Measurements from ENCODE around the gene MVB12B. TPM values are rescaled to one million over a fixed set of nuclear protein-coding genes. Genes with fewer than 3 reads are reported as not detected.

The MVB12B gene
- total RNA-seq, 6 experiments from 2014 or later: 7.2 to 16.2 (median 9.1) TPM

DNA sequence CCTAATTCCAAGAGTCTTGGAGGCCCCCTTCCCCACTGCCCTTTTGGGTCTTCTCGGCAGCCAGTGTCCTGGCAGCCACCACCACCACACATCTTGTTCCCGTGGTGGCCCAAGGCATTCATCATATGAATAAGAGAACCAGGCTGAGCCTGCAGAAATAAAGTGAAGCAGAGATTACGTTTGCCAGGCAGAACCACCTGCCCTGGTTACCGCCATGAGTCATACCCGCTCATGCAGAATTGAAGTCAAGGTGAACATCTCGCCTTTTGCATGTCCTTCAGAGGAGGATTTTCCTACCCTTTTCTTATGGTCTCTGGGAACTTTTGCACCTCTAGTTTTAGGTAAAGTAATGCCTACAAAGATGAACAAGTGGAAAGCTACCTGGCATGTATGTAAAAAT lies 167.6 kb downstream of the MVB12B start:
- Histone ChIP-seq H3K4me3 (no peak overlapping the region), H3K27ac (no peak overlapping the region), H3K4me1 (peaks cover 0 to under 1% (median 0%) of the 10 kb centered on the region in 4 donors), H3K36me3 (no peaks in the 10 kb centered on the region), H3K9me3 (no peaks in the 10 kb centered on the region), H3K27me3 (no peaks in the 10 kb centered on the region)
- intact Hi-C loops (cut with DNase I): loop anchor here in 1 of 2 donors (10.0 kb wide), 1 partner anchor 179 kb away; no protein-coding TSS in a partner anchor
- ATAC-seq (no peak), DNase-seq (no peak)
- 86% methylated on average over 6 of the region's 6 CpGs for WGBS (ENCODE audit: insufficient coverage, low coverage, low lambda C conversion rate, missing lambda C conversion rate)
- TF ChIP-seq, protein P1, sequence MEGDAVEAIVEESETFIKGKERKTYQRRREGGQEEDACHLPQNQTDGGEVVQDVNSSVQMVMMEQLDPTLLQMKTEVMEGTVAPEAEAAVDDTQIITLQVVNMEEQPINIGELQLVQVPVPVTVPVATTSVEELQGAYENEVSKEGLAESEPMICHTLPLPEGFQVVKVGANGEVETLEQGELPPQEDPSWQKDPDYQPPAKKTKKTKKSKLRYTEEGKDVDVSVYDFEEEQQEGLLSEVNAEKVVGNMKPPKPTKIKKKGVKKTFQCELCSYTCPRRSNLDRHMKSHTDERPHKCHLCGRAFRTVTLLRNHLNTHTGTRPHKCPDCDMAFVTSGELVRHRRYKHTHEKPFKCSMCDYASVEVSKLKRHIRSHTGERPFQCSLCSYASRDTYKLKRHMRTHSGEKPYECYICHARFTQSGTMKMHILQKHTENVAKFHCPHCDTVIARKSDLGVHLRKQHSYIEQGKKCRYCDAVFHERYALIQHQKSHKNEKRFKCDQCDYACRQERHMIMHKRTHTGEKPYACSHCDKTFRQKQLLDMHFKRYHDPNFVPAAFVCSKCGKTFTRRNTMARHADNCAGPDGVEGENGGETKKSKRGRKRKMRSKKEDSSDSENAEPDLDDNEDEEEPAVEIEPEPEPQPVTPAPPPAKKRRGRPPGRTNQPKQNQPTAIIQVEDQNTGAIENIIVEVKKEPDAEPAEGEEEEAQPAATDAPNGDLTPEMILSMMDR (IDR thresholded peaks at IDR 0.05): no peak
- TF ChIP-seq POLR2A (IDR thresholded peaks at IDR 0.05): no peak

DNA sequence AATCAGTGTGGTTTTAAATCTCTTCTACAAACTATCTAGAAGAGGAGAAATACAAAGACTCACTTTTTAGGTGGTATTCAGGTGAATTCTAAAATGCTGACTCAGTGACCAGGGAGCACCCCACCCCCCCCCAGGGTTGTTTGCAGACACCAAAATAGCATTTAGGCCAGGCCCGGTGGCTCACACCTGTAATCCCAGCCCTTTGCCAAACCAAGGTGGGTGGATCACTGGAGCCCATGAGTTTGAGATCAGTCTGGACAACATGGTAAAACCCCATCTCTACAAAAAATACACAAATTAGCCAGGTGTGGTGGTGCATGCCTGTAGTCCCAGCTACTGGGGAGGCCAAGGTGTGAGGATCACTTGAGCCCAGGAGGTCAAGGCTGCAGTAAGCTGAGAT lies 168.1 kb downstream of the MVB12B start:
- DNase-seq: no peak
- intact Hi-C loops (cut with DNase I): loop anchor here in 1 of 2 donors (5.0 to 10.0 kb wide), 2 partner anchors 63 to 180 kb away; no protein-coding TSS in a partner anchor
- no CpG with 5 or more reads among the region's 1 CpG for WGBS (ENCODE audit: insufficient coverage, low coverage, low lambda C conversion rate, missing lambda C conversion rate)
- TF ChIP-seq POLR2A (IDR thresholded peaks at IDR 0.05): no peak
- TF ChIP-seq, protein P1 (IDR thresholded peaks at IDR 0.05): no peak
- H3K36me3 ChIP-seq: no peaks in the 10 kb centered on the region
- H3K4me3 ChIP-seq: no peak overlapping the region
- no peak overlapping the region for H3K27ac ChIP-seq
- no peak for ATAC-seq
- no peaks in the 10 kb centered on the region for H3K9me3 ChIP-seq
- no peaks in the 10 kb centered on the region for H3K27me3 ChIP-seq
- peaks cover 0 to 4% (median 0%) of the 10 kb centered on the region in 4 donors for H3K4me1 ChIP-seq

DNA sequence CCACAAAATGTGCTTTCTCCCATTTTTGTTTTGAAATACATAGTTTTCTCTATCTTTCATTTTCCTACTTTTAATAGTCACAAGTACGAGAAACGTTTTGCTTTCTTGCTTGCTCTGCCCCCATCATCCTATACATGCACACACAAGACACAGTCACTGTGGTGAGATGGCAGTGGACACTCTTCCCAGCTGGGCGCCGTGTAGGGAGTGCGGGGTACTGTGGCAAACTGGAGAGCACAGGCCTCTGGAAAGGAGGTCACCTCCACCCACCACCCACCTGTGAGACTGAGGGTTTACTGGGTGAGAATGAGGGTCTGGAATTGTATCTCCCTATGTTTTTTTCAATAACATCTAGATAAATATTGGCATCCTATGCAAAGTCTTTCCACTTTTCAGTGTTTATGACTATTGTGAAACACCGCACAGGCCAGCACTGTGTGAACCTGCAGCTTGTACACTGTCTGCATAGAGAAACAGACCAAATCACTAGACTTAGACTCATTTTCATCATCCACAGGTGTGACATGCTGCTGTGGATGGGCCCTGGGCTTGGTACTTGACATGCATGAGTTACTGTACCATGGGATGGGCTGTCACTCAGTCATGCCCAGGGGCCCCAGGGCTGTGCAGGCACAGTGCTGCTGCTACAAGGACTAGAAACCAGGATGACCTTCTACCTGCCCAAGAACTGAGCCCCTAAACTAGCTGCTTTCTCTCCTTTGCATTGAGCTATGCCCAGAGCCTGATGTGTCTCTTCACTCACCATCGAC lies 169.0 kb downstream of the MVB12B start:
- no peak overlapping the region for H3K4me3 ChIP-seq
- no peak overlapping the region for H3K27ac ChIP-seq
- no peaks in the 10 kb centered on the region for H3K9me3 ChIP-seq
- intact Hi-C loops (cut with DNase I): loop anchor here in 1 of 2 donors (5.0 to 10.0 kb wide), 2 partner anchors 62 to 181 kb away; no protein-coding TSS in a partner anchor
- TF ChIP-seq, protein P1 (IDR thresholded peaks at IDR 0.05): no peak
- no peak for TF ChIP-seq POLR2A (IDR thresholded peaks at IDR 0.05)
- H3K4me1 ChIP-seq: peaks cover 0 to 4% (median 0%) of the 10 kb centered on the region in 4 donors
- DNase-seq: no peak
- H3K36me3 ChIP-seq: no peaks in the 10 kb centered on the region
- H3K27me3 ChIP-seq: no peaks in the 10 kb centered on the region
- ATAC-seq: no peak
- WGBS (ENCODE audit: insufficient coverage, low coverage, low lambda C conversion rate, missing lambda C conversion rate): 85% methylated on average over 4 of the region's 7 CpGs

DNA sequence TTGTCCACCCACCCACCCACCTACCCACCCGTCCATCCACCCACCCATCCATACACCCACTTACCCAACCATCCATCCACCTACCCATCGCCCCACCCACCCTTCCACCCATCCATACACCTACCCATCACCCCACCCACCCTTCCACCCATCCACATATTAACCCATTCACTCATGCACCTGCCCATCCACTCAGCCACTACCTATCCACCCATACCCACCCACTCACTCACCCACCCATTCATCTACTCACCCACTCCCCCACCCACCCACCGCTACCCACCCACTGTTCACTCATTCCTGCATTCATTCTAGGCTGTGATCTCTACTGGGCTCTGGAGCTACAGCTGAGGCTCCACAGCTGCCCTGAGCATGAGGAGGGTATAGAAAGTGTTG lies 169.6 kb downstream of the MVB12B start:
- Histone ChIP-seq H3K9me3 (no peaks in the 10 kb centered on the region), H3K36me3 (no peaks in the 10 kb centered on the region), H3K4me1 (peaks cover 0 to 4% (median 0%) of the 10 kb centered on the region in 4 donors), H3K27ac (no peak overlapping the region), H3K27me3 (no peaks in the 10 kb centered on the region), H3K4me3 (no peak overlapping the region)
- ATAC-seq (no peak), DNase-seq (no peak)
- TF ChIP-seq, protein P1 (IDR thresholded peaks at IDR 0.05): no peak
- no peak for TF ChIP-seq POLR2A (IDR thresholded peaks at IDR 0.05)
- WGBS (ENCODE audit: insufficient coverage, low coverage, low lambda C conversion rate, missing lambda C conversion rate): 100% methylated on average over 2 of the region's 3 CpGs
- intact Hi-C loops (cut with DNase I): loop anchor here in 1 of 2 donors (5.0 to 10.0 kb wide), 2 partner anchors 61 to 181 kb away; no protein-coding TSS in a partner anchor
